PFSK-1 (cell line): ENCODE measurements around the gene KRTAP1-4.
"Not testable (repeated sequence)": the region's sequence is repeated elsewhere in the genome, so short reads cannot be mapped to it uniquely, and the experiment has no call there.

Source experiments
- POLR2AphosphoS5 ChIP-seq: IDR thresholded peaks from 2 replicates; pipeline ENCODE4 v1.6.1; 2012; ENCODE audit warnings: low read depth, mild to moderate bottlenecking, control low read depth, low read length, moderate library complexity
- REST ChIP-seq, 2 experiments: IDR thresholded peaks; 2 replicates each; pipeline versions ENCODE4 v1.6.1 to v1.8.0; 2011 to 2012; ENCODE audit warnings: low read depth in 2 of 2, low read length in 2 of 2, control low read depth in 1 of 2, inconsistent platforms in 1 of 2, mild to moderate bottlenecking in 1 of 2, moderate library complexity in 1 of 2; ENCODE audit not compliant: insufficient read depth in 1 of 2
- SIN3A ChIP-seq: IDR thresholded peaks from 2 replicates; pipeline ENCODE4 v1.6.1; 2012; ENCODE audit warnings: mild to moderate bottlenecking, low read length, moderate library complexity, borderline replicate concordance; ENCODE audit not compliant: insufficient read depth
- TAF1 ChIP-seq: IDR thresholded peaks from 2 replicates; pipeline ENCODE4 v1.6.1; 2012; ENCODE audit warnings: low read length, control low read depth, borderline replicate concordance; ENCODE audit not compliant: insufficient read depth

GRCh38 chr17:41046735-41047465 is 16.9 kb upstream of the KRTAP1-4 start, which contains the start of gene KRTAP2-1:
- TF ChIP-seq SIN3A; POLR2AphosphoS5; REST (IDR thresholded peaks at IDR 0.05; ENCODE audit: insufficient read depth in 1 of 2, low read depth in 2 of 2, low read length in 2 of 2); TAF1: not testable (repeated sequence)
